ENCODE data around the gene C19orf73. TPM values are rescaled to one million over a fixed set of nuclear protein-coding genes. Genes with fewer than 3 reads are reported as not detected.

The C19orf73 gene
- polyA plus RNA-seq, 3 donors, result 0.60 to 0.76 (median 0.66) TPM

GRCh38 chr19:49160450-49161189 lies 41.7 kb upstream of the C19orf73 start:
- Histone ChIP-seq H3K27me3 (ENCODE audit: control insufficient read depth in 2 of 2, insufficient read depth in 2 of 2, low read length in 2 of 2) (peaks cover 7 to 28% of the 10 kb centered on the region in 2 donors), H3K4me2 (replicated peaks; ENCODE audit: extremely low read depth, low read length, poor library complexity, severe bottlenecking) (no peak overlapping the region), H3K36me3 (replicated peaks in 1 of 2; ENCODE audit: control insufficient read depth in 1 of 2, insufficient read depth in 2 of 2, low read length in 2 of 2) (no peaks in the 10 kb centered on the region), H3K79me2 (ENCODE audit: insufficient read depth, low read length) (no peaks in the 10 kb centered on the region), H3K9ac (ENCODE audit: insufficient read depth, low read length, poor library complexity, severe bottlenecking) (no peak overlapping the region), H3K4me1 (ENCODE audit: control insufficient read depth in 1 of 2, insufficient read depth in 2 of 2, low read length in 2 of 2) (peaks cover 8 to 13% of the 10 kb centered on the region in 2 donors), H2AFZ (ENCODE audit: insufficient read depth, low read depth, low read length, poor library complexity, severe bottlenecking) (no peak overlapping the region), H3K4me3 (replicated peaks in 1 of 3; ENCODE audit: low read depth in 2 of 3, low read length in 3 of 3) (no peak overlapping the region), H4K20me1 (ENCODE audit: insufficient read depth, low read length) (no peaks in the 10 kb centered on the region), H3K27ac (ENCODE audit: low read depth in 1 of 2, low read length in 2 of 2) (no peak overlapping the region), H3K9me3 (replicated peaks in 1 of 2; ENCODE audit: control insufficient read depth in 1 of 2, insufficient read depth in 1 of 2, low read length in 2 of 2) (no peaks in the 10 kb centered on the region)
- no peaks in the 10 kb centered on the region for H3K36me3 Mint-ChIP-seq
- intact Hi-C loops (cut with micrococcal nuclease), result no loop called here
- H3K27me3 Mint-ChIP-seq (ENCODE audit: low read depth in 3 of 3), result peaks cover 27 to 50% (median 44%) of the 10 kb centered on the region in 3 donors
- H3K4me1 Mint-ChIP-seq, result peaks cover 13% of the 10 kb centered on the region
- no peak overlapping the region for H3K27ac Mint-ChIP-seq
- H3K4me3 Mint-ChIP-seq, result no peak overlapping the region
- WGBS (ENCODE audit: insufficient coverage), result 95% methylated on average over 12 of the region's 13 CpGs
- no peak for DNase-seq
- no peak for TF ChIP-seq CTCF (IDR thresholded peaks at IDR 0.05)
- peaks cover 0 to 2% (median 0%) of the 10 kb centered on the region in 7 donors for H3K9me3 Mint-ChIP-seq

GRCh38 chr19:49157445-49158224 lies 38.7 kb upstream of the C19orf73 start, which contains the start of gene TRPM4:
TSS of gene TRPM4 (plus strand) at chr19:49157792. CDS start at chr19:49157867, 75 bp downstream.
- Histone ChIP-seq H3K79me2 (ENCODE audit: insufficient read depth, low read length) (no peaks in the 10 kb centered on the region), H3K4me3 (replicated peaks in 1 of 3; ENCODE audit: low read depth in 2 of 3, low read length in 3 of 3) (peak within 1 kb of the TSS; percentile 62 to 84 (median 69)), H3K36me3 (replicated peaks in 1 of 2; ENCODE audit: control insufficient read depth in 1 of 2, insufficient read depth in 2 of 2, low read length in 2 of 2) (no peaks in the 10 kb centered on the region), H3K4me2 (replicated peaks; ENCODE audit: extremely low read depth, low read length, poor library complexity, severe bottlenecking) (peak within 1 kb of the TSS; percentile 94), H3K4me1 (ENCODE audit: control insufficient read depth in 1 of 2, insufficient read depth in 2 of 2, low read length in 2 of 2) (peaks cover 8 to 30% of the 10 kb centered on the region in 2 donors), H3K9me3 (replicated peaks in 1 of 2; ENCODE audit: control insufficient read depth in 1 of 2, insufficient read depth in 1 of 2, low read length in 2 of 2) (no peaks in the 10 kb centered on the region), H2AFZ (ENCODE audit: insufficient read depth, low read depth, low read length, poor library complexity, severe bottlenecking) (peak within 1 kb of the TSS; percentile 81), H3K27me3 (ENCODE audit: control insufficient read depth in 2 of 2, insufficient read depth in 2 of 2, low read length in 2 of 2) (peaks cover 7 to 39% of the 10 kb centered on the region in 2 donors), H3K9ac (ENCODE audit: insufficient read depth, low read length, poor library complexity, severe bottlenecking) (peak within 1 kb of the TSS; percentile 53), H4K20me1 (ENCODE audit: insufficient read depth, low read length) (no peaks in the 10 kb centered on the region), H3K27ac (ENCODE audit: low read depth in 1 of 2, low read length in 2 of 2) (no peak within 1 kb of the TSS)
- under 1% methylated on average over 26 of the region's 41 CpGs for WGBS (ENCODE audit: insufficient coverage)
- TF ChIP-seq CTCF (IDR thresholded peaks at IDR 0.05), result no peak
- Mint-ChIP-seq H3K4me3 (peak within 1 kb of the TSS; percentile 75 to 96), H3K36me3 (no peaks in the 10 kb centered on the region), H3K9me3 (peaks cover 2 to 9% (median 6%) of the 10 kb centered on the region in 7 donors), H3K27me3 (ENCODE audit: low read depth in 3 of 3) (peaks cover 42 to 70% (median 65%) of the 10 kb centered on the region in 3 donors), H3K4me1 (peaks cover 23% of the 10 kb centered on the region), H3K27ac (peak within 1 kb of the TSS in 2 of 7 donors; percentile 24 to 65)
- intact Hi-C loops (cut with micrococcal nuclease), result no loop called here
- DNase-seq, result no peak

Data from CD14-positive monocyte (primary cell).